ENCODE measurements around the gene LRRC75A. TPM values are rescaled to one million over a fixed set of nuclear protein-coding genes. Genes with fewer than 3 reads are reported as not detected.
"Not testable (repeated sequence)": the region's sequence is repeated elsewhere in the genome, so short reads cannot be mapped to it uniquely, and the experiment has no call there.

Gene LRRC75A
- total RNA-seq, 1 donor from 2014 or later, result 2.3 TPM

GRCh38 chr17:16440901-16441629 lies 50.9 kb downstream of the LRRC75A start:
- Mint-ChIP-seq H3K4me1 (ENCODE audit: low read depth) (peaks cover 48% of the 10 kb centered on the region), H3K4me3 (ENCODE audit: unreplicated experiment) (peak overlapping the region; percentile 96), H3K9me3 (ENCODE audit: low read depth) (no peaks in the 10 kb centered on the region), H3K27ac (ENCODE audit: unreplicated experiment) (peak overlapping the region; percentile 98), H3K36me3 (ENCODE audit: low read depth) (peaks cover 20% of the 10 kb centered on the region), H3K27me3 (ENCODE audit: low read depth) (no peaks in the 10 kb centered on the region)
- no peak for DNase-seq (ENCODE audit: low spot score)
- TF ChIP-seq CTCF (IDR thresholded peaks at IDR 0.05), result no peak

- Mint-ChIP-seq H3K4me1 (ENCODE audit: low read depth) (peaks cover 48% of the 10 kb centered on the region), H3K27ac (ENCODE audit: unreplicated experiment) (peak overlapping the region; percentile 98), H3K4me3 (ENCODE audit: unreplicated experiment) (peak overlapping the region; percentile 96), H3K36me3 (ENCODE audit: low read depth) (peaks cover 20% of the 10 kb centered on the region)
- not testable (repeated sequence) for H3K27me3 Mint-ChIP-seq (ENCODE audit: low read depth); H3K9me3 Mint-ChIP-seq (ENCODE audit: low read depth); DNase-seq (ENCODE audit: low spot score)
Measured at GRCh38 chr17:16440354-16440753, 51.6 kb downstream of the LRRC75A start.

- no peak for DNase-seq (ENCODE audit: low spot score)
- Mint-ChIP-seq H3K4me3 (ENCODE audit: unreplicated experiment) (peak overlapping the region; percentile 96), H3K36me3 (ENCODE audit: low read depth) (peaks cover 20% of the 10 kb centered on the region), H3K9me3 (ENCODE audit: low read depth) (no peaks in the 10 kb centered on the region), H3K27me3 (ENCODE audit: low read depth) (no peaks in the 10 kb centered on the region), H3K4me1 (ENCODE audit: low read depth) (peaks cover 48% of the 10 kb centered on the region), H3K27ac (ENCODE audit: unreplicated experiment) (peak overlapping the region; percentile 98)
- no peak for TF ChIP-seq CTCF (IDR thresholded peaks at IDR 0.05)
Measured at GRCh38 chr17:16439811-16440351, 52.1 kb downstream of the LRRC75A start.

GRCh38 chr17:16439303-16439791 lies 52.6 kb downstream of the LRRC75A start:
- H3K4me3 Mint-ChIP-seq (ENCODE audit: unreplicated experiment), result peak overlapping the region; percentile 96

GRCh38 chr17:16438557-16439302 lies 53.3 kb downstream of the LRRC75A start:
- Mint-ChIP-seq H3K27ac (ENCODE audit: unreplicated experiment) (peak overlapping the region; percentile 98), H3K4me1 (ENCODE audit: low read depth) (peaks cover 43% of the 10 kb centered on the region), H3K4me3 (ENCODE audit: unreplicated experiment) (peak overlapping the region; percentile 96), H3K27me3 (ENCODE audit: low read depth) (no peaks in the 10 kb centered on the region), H3K9me3 (ENCODE audit: low read depth) (no peaks in the 10 kb centered on the region), H3K36me3 (ENCODE audit: low read depth) (peaks cover 20% of the 10 kb centered on the region)
- no peak for TF ChIP-seq CTCF (IDR thresholded peaks at IDR 0.05)
- DNase-seq (ENCODE audit: low spot score), result peak; percentile 97

More at GRCh38 chr17:16439303-16439791, 52.6 kb downstream of the LRRC75A start:
- no peak for TF ChIP-seq CTCF (IDR thresholded peaks at IDR 0.05)
- Mint-ChIP-seq H3K4me1 (ENCODE audit: low read depth) (peaks cover 46% of the 10 kb centered on the region), H3K27ac (ENCODE audit: unreplicated experiment) (peak overlapping the region; percentile 98), H3K36me3 (ENCODE audit: low read depth) (peaks cover 20% of the 10 kb centered on the region), H3K9me3 (ENCODE audit: low read depth) (no peaks in the 10 kb centered on the region), H3K27me3 (ENCODE audit: low read depth) (no peaks in the 10 kb centered on the region)
- DNase-seq (ENCODE audit: low spot score), result no peak

All from chondrocyte (in vitro differentiated cells).